ENCODE measurements around the gene LIFR. TPM values are rescaled to one million over a fixed set of nuclear protein-coding genes. Genes with fewer than 3 reads are reported as not detected.

LIFR gene
- polyA plus RNA-seq, 1 of the 3 experiments (the other 2 are of a cell fraction), result 3.8 TPM

DNA sequence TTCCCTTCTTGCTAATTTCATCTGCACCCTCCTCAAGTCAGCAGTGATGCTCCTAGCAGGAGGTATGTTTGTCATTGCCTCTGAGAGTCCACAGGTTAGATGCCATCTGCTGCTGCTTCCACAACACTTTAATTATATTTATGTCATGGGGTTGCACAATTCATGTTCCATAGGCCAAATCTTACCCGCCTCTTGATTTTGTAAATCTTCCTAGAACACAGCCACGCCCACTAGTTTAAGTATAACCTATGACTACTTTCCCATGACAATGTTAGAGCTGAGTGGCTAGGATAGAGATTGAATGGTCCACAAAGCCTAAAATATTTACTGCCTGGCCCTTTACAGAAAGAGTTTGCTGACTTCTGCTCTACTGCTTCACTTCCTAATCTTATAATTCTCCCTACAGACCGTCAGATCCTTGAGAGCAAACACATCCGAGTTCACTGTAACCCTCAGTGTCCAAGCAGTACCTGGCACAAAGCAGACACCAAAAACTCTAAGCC is 21.1 kb downstream of the LIFR start:
- Histone ChIP-seq H3K27ac (ENCODE audit: low read depth in 2 of 2, low read length in 1 of 2) (no peak overlapping the region), H4K20me1 (ENCODE audit: insufficient read depth) (no peaks in the 10 kb centered on the region), H3K79me2 (ENCODE audit: insufficient read depth) (peaks cover 5% of the 10 kb centered on the region; the same call in 1 of the 2 replicates), H3K9me3 (peaks cover 6% of the 10 kb centered on the region; the same call in 1 of the 2 replicates), H3K9me2 (no peaks in the 10 kb centered on the region), H3K4me1 (ENCODE audit: control insufficient read depth in 1 of 2, insufficient read depth in 2 of 2, low read depth in 1 of 2, low read length in 1 of 2) (peaks cover 0 to 3% of the 10 kb centered on the region in 2 experiments; a peak in 1 of 4 replicates), H3K27me3 (ENCODE audit: insufficient read depth) (no peaks in the 10 kb centered on the region), H3F3A (replicated peaks; ENCODE audit: insufficient read depth) (no peaks in the 10 kb centered on the region), H2AFZ (ENCODE audit: low read depth) (no peak overlapping the region), H3K4me3 (ENCODE audit: low read depth in 2 of 2, low read length in 1 of 2) (no peak overlapping the region), H3K4me2 (no peak overlapping the region), H3K9ac (no peak overlapping the region), H3K36me3 (replicated peaks in 1 of 2; ENCODE audit: control insufficient read depth in 1 of 2, insufficient read depth in 2 of 2, low read length in 1 of 2) (no peaks in the 10 kb centered on the region)
- no peak for TF ChIP-seq MEF2A (IDR thresholded peaks at IDR 0.05; ENCODE audit: borderline replicate concordance, low read depth)
- ChIA-PET CTCF (interaction anchor here (1.1 to 3.0 kb wide), 4 partner anchors 10 to 274 kb away, joined by 3 to 13 read pairs (median 4); no protein-coding TSS in a partner anchor), POLR2A (no interaction called here)
- WGBS (ENCODE audit: low lambda C conversion rate), result 96% methylated on average over 4 of the region's 4 CpGs
- no peak for DNase-seq

DNA sequence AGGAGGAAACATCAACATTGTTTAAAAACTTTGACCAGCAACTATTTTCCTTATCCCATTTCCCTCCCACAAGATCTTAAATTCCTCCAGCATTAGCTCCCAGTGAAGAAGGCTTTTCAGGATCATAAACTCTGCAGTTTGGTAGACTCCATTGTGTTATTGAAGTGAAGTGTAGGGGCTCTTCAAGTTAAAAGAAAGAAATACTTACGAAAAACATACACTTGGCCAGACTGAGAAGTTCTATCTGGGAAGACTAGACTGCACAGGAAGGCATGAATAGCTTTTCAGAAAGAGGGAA is 22.3 kb downstream of the LIFR start:
- CTCF ChIA-PET, result interaction anchor here (1.3 to 3.0 kb wide), 2 partner anchors 8 to 92 kb away, joined by 4 to 13 read pairs; no protein-coding TSS in a partner anchor
- POLR2A ChIA-PET, result no interaction called here
- H3K79me2 ChIP-seq (ENCODE audit: insufficient read depth), result peaks cover 2% of the 10 kb centered on the region; the same call in 1 of the 2 replicates
- no peaks in the 10 kb centered on the region for H3K36me3 ChIP-seq (replicated peaks in 1 of 2; ENCODE audit: control insufficient read depth in 1 of 2, insufficient read depth in 2 of 2, low read length in 1 of 2)
- TF ChIP-seq CHD2 (IDR thresholded peaks at IDR 0.05; ENCODE audit: low read length, partially characterized antibody) (no peak), RFX5 (IDR thresholded peaks at IDR 0.05; ENCODE audit: low read length) (no peak), TEAD4 (IDR thresholded peaks at IDR 0.05; ENCODE audit: borderline replicate concordance, insufficient read depth) (no peak), YY1 (IDR thresholded peaks at IDR 0.05; ENCODE audit: low read depth) (no peak), EZH2phosphoT487 (IDR thresholded peaks at IDR 0.05; ENCODE audit: borderline replicate concordance, low read depth) (no peak)
- TF ChIP-seq, protein P1, sequence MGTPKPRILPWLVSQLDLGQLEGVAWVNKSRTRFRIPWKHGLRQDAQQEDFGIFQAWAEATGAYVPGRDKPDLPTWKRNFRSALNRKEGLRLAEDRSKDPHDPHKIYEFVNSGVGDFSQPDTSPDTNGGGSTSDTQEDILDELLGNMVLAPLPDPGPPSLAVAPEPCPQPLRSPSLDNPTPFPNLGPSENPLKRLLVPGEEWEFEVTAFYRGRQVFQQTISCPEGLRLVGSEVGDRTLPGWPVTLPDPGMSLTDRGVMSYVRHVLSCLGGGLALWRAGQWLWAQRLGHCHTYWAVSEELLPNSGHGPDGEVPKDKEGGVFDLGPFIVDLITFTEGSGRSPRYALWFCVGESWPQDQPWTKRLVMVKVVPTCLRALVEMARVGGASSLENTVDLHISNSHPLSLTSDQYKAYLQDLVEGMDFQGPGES (IDR thresholded peaks at IDR 0.05; ENCODE audit: low read depth, low read length), result no peak
- TF ChIP-seq, protein P2, sequence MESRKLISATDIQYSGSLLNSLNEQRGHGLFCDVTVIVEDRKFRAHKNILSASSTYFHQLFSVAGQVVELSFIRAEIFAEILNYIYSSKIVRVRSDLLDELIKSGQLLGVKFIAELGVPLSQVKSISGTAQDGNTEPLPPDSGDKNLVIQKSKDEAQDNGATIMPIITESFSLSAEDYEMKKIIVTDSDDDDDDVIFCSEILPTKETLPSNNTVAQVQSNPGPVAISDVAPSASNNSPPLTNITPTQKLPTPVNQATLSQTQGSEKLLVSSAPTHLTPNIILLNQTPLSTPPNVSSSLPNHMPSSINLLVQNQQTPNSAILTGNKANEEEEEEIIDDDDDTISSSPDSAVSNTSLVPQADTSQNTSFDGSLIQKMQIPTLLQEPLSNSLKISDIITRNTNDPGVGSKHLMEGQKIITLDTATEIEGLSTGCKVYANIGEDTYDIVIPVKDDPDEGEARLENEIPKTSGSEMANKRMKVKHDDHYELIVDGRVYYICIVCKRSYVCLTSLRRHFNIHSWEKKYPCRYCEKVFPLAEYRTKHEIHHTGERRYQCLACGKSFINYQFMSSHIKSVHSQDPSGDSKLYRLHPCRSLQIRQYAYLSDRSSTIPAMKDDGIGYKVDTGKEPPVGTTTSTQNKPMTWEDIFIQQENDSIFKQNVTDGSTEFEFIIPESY (IDR thresholded peaks at IDR 0.05; ENCODE audit: borderline replicate concordance, low read depth), result no peak
- no peak overlapping the region for H2AFZ ChIP-seq (ENCODE audit: low read depth)
- no peaks in the 10 kb centered on the region for H3F3A ChIP-seq (replicated peaks; ENCODE audit: insufficient read depth)
- WGBS (ENCODE audit: low lambda C conversion rate), result 96% methylated on average over 1 of the region's 1 CpG
- DNase-seq, result no peak
- peaks cover 0 to 2% of the 10 kb centered on the region in 2 experiments; a peak in 2 of 4 replicates for H3K4me1 ChIP-seq (ENCODE audit: control insufficient read depth in 1 of 2, insufficient read depth in 2 of 2, low read depth in 1 of 2, low read length in 1 of 2)
- no peak overlapping the region for H3K4me3 ChIP-seq (ENCODE audit: low read depth in 2 of 2, low read length in 1 of 2)
- H3K9ac ChIP-seq, result no peak overlapping the region
- H3K27me3 ChIP-seq (ENCODE audit: insufficient read depth), result no peaks in the 10 kb centered on the region
- no peak overlapping the region for H3K4me2 ChIP-seq
- H3K9me2 ChIP-seq, result no peaks in the 10 kb centered on the region
- H4K20me1 ChIP-seq (ENCODE audit: insufficient read depth), result no peaks in the 10 kb centered on the region
- H3K9me3 ChIP-seq, result peaks cover 6% of the 10 kb centered on the region; the same call in 1 of the 2 replicates
- H3K27ac ChIP-seq (ENCODE audit: low read depth in 2 of 2, low read length in 1 of 2), result no peak overlapping the region

Data from SK-N-SH (cell line).